Measurements from ENCODE around the gene DYSF. TPM values are rescaled to one million over a fixed set of nuclear protein-coding genes. Genes with fewer than 3 reads are reported as not detected.

DYSF gene
- total RNA-seq, 1 donor, result 0.18 TPM

- no peak overlapping the region for H3K4me3 ChIP-seq (ENCODE audit: low read depth, low read length)
- no peak for DNase-seq (ENCODE audit: low read depth)
- no peak for TF ChIP-seq CTCF (IDR thresholded peaks at IDR 0.05; ENCODE audit: insufficient read depth, low read length)
These were observed 249.9 kb downstream of the DYSF start for GRCh38 chr2:71702971-71703898.

- no peak for TF ChIP-seq CTCF (IDR thresholded peaks at IDR 0.05; ENCODE audit: insufficient read depth, low read length)
- H3K4me3 ChIP-seq (ENCODE audit: low read depth, low read length), result no peak overlapping the region
- no peak for DNase-seq (ENCODE audit: low read depth)
These were observed 250.8 kb downstream of the DYSF start for GRCh38 chr2:71704131-71704561.

GRCh38 chr2:71704688-71705087 lies 251.3 kb downstream of the DYSF start:
- no peak for TF ChIP-seq CTCF (IDR thresholded peaks at IDR 0.05; ENCODE audit: insufficient read depth, low read length)
- H3K4me3 ChIP-seq (ENCODE audit: low read depth, low read length), result no peak overlapping the region
- no peak for DNase-seq (ENCODE audit: low read depth)

- no peak overlapping the region for H3K4me3 ChIP-seq (ENCODE audit: low read depth, low read length)
- no peak for DNase-seq (ENCODE audit: low read depth)
- no peak for TF ChIP-seq CTCF (IDR thresholded peaks at IDR 0.05; ENCODE audit: insufficient read depth, low read length)
These were observed 252.0 kb downstream of the DYSF start for GRCh38 chr2:71705171-71705960.

- no peak for TF ChIP-seq CTCF (IDR thresholded peaks at IDR 0.05; ENCODE audit: insufficient read depth, low read length)
- H3K4me3 ChIP-seq (ENCODE audit: low read depth, low read length), result no peak overlapping the region
- DNase-seq (ENCODE audit: low read depth), result no peak
These were observed 252.8 kb downstream of the DYSF start for GRCh38 chr2:71706121-71706520.

- DNase-seq (ENCODE audit: low read depth), result no peak
- TF ChIP-seq CTCF (IDR thresholded peaks at IDR 0.05; ENCODE audit: insufficient read depth, low read length), result no peak
- H3K4me3 ChIP-seq (ENCODE audit: low read depth, low read length), result no peak overlapping the region
These were observed 253.5 kb downstream of the DYSF start for GRCh38 chr2:71706836-71707235.

Measured in fibroblast of the aortic adventitia (primary cell).